ENCODE measurements around the gene PLA2R1. TPM values are rescaled to one million over a fixed set of nuclear protein-coding genes. Genes with fewer than 3 reads are reported as not detected.
A peak's percentile ranks its signal among the peaks of the same experiment; 100 is the strongest.

Gene PLA2R1
- total and polyA plus RNA-seq, 9 donors = 9.9 to 33.8 (median 20.4) TPM

DNA sequence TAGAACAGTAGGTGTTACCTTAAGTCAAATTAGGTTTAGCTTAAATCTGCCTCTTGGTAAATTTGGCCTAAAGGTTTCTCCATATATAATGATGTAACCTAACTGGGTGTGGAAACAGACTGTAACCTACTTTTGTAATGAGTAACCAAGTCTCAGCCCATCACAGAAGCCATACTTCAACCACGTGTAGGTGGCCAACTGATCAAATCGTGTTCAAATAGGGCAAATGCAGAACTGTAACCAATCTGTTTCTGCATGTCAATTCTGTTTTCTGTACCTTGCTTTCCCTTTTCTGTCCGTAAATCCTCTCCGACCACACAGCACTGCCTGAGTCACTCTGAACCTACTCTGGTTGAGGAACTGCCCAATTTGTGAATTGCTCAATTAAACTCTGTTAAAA is 34.0 kb upstream of the PLA2R1 start:
- TF ChIP-seq, protein P1, sequence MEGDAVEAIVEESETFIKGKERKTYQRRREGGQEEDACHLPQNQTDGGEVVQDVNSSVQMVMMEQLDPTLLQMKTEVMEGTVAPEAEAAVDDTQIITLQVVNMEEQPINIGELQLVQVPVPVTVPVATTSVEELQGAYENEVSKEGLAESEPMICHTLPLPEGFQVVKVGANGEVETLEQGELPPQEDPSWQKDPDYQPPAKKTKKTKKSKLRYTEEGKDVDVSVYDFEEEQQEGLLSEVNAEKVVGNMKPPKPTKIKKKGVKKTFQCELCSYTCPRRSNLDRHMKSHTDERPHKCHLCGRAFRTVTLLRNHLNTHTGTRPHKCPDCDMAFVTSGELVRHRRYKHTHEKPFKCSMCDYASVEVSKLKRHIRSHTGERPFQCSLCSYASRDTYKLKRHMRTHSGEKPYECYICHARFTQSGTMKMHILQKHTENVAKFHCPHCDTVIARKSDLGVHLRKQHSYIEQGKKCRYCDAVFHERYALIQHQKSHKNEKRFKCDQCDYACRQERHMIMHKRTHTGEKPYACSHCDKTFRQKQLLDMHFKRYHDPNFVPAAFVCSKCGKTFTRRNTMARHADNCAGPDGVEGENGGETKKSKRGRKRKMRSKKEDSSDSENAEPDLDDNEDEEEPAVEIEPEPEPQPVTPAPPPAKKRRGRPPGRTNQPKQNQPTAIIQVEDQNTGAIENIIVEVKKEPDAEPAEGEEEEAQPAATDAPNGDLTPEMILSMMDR (IDR thresholded peaks at IDR 0.05) = no peak
- TF ChIP-seq EP300 (IDR thresholded peaks at IDR 0.05) (no peak), POLR2A (IDR thresholded peaks at IDR 0.05) (no peak)
- WGBS, 3 donors = 84 to 89% (median 87%) methylated on average over 4 of the region's 4 CpGs
- intact Hi-C loops (cut with DNase I) = no loop called here

DNA sequence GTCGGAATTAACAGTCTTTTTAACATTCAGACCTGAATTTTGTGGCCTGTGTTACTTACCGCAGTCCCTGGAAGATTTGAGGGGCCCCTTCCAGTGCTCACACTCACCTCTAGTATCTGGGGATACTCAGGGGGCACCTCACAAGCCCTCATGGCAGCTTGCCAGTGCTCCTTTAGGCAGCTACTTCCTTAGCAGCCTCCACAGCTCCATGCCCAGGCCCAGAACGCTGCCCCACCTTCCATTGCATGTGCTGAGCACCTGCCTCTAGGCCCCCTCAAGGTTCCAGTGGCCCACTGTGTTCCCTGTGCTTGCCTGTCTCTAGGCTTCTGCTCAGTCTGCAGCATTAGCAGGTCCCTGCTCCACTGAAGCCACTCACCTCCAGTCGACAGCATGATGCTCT is 30.0 kb upstream of the PLA2R1 start:
- Histone ChIP-seq H3K36me3 (no peaks in the 10 kb centered on the region), H3K27me3 (no peaks in the 10 kb centered on the region), H3K4me3 (no peak overlapping the region), H3K9me3 (peaks cover 9 to 14% of the 10 kb centered on the region in 2 donors), H3K4me1 (ENCODE audit: insufficient read depth) (no peaks in the 10 kb centered on the region), H3K27ac (no peak overlapping the region)
- intact Hi-C loops (cut with DNase I) = no loop called here
- peak in 2 of 5 donors; percentile 18 to 23 for DNase-seq
- TF ChIP-seq, protein P1 (IDR thresholded peaks at IDR 0.05) = no peak
- TF ChIP-seq EP300 (IDR thresholded peaks at IDR 0.05) (no peak), POLR2A (IDR thresholded peaks at IDR 0.05) (no peak)
- WGBS, 3 donors = 86 to 94% (median 93%) methylated on average over 4 of the region's 4 CpGs

More for the DNA sequence above, 34.0 kb upstream of the PLA2R1 start:
- H3K27ac ChIP-seq = no peak overlapping the region
- H3K4me1 ChIP-seq (ENCODE audit: insufficient read depth) = no peaks in the 10 kb centered on the region
- peaks cover 0 to 6% of the 10 kb centered on the region in 2 donors for H3K9me3 ChIP-seq
- no peaks in the 10 kb centered on the region for H3K27me3 ChIP-seq
- DNase-seq = no peak
- no peaks in the 10 kb centered on the region for H3K36me3 ChIP-seq
- no peak overlapping the region for H3K4me3 ChIP-seq

DNA sequence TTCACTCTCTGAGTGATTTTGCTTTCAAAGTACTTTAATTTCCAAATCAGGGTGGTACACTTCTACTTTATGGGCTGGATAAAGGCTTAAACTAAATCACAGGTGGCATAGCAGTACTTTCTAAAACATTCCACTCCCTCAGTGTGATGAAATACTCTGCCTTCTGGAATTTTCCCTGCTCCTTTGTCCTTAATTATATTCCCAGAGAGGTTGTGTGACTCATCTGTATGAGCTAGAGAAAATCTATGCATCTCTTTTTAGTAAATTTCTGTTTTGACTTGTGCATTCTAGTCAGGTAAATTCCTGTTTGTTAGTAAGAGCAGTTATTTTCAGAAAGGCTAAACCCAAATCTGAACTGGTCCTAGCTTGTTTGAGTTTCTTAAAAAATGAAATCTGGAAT is 29.0 kb upstream of the PLA2R1 start:
- Histone ChIP-seq H3K4me3 (no peak overlapping the region), H3K9me3 (peaks cover 15 to 17% of the 10 kb centered on the region in 2 donors), H3K4me1 (ENCODE audit: insufficient read depth) (no peaks in the 10 kb centered on the region), H3K27me3 (no peaks in the 10 kb centered on the region), H3K36me3 (no peaks in the 10 kb centered on the region), H3K27ac (no peak overlapping the region)
- intact Hi-C loops (cut with DNase I) = no loop called here
- no peak for DNase-seq
- TF ChIP-seq, protein P1 (IDR thresholded peaks at IDR 0.05) = no peak
- TF ChIP-seq POLR2A (IDR thresholded peaks at IDR 0.05) (no peak), EP300 (IDR thresholded peaks at IDR 0.05) (no peak)

DNA sequence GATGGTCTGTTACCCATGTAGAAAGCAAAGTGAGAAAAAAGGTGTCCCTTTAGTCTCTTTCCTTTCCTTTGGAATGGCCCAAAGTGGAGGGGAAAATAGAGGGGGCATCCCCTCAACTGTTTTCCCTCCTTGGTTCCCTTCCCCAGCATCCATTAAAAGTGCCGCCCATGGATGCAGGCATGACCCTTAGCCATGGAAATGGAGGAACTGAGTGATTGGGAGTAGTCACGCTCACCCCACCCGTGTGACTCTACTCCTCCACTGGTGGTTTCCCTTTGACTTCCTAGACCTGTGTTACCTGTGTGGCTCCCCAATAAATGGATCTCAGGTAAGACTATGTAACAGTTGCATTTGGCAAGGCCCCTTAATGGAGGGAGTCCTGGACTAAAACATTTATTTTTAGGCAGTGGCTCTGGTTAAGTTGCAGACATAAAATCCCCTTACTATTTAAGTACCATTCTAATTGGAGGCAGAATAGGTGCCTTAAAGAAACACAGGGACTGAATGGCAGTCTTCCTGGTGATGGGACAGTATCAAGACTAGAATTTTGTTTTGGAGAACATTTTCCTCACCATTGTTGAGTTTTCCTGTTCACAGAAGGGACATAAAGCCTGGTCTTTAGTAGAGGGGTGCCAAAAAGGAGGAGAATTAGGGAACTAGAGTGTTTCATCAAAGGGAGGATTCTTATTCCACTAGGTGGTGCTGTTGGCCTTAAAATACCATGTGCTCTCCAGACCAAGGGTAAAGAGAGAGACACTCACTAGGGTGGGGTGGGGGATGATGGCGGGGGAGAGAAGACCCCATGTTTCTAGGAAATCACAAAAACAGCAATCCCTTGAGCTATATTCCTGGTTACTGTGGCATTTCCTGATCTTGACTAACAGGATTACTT is 25.7 kb upstream of the PLA2R1 start:
- WGBS, 3 donors = 73 to 78% (median 75%) methylated on average over 4 of the region's 4 CpGs
- Histone ChIP-seq H3K27me3 (no peaks in the 10 kb centered on the region), H3K9me3 (peaks cover 12 to 33% of the 10 kb centered on the region in 2 donors), H3K4me1 (ENCODE audit: insufficient read depth) (no peaks in the 10 kb centered on the region), H3K36me3 (no peaks in the 10 kb centered on the region), H3K27ac (no peak overlapping the region), H3K4me3 (no peak overlapping the region)
- no peak for TF ChIP-seq EP300 (IDR thresholded peaks at IDR 0.05)
- TF ChIP-seq, protein P1 (IDR thresholded peaks at IDR 0.05) = no peak
- TF ChIP-seq POLR2A (IDR thresholded peaks at IDR 0.05) = no peak
- DNase-seq = no peak
- intact Hi-C loops (cut with DNase I) = no loop called here

Data from ovary (tissue), 9 donors.